Hepatocyte (in vitro differentiated cells): ENCODE data around the gene LRIG3. TPM values are rescaled to one million over a fixed set of nuclear protein-coding genes. Genes with fewer than 3 reads are reported as not detected.

Experiments used
- DNase-seq: peaks from one replicate; pipeline ENCODE4 v3.0.0-alpha.2; 2016; ENCODE audit warnings: low spot score
- H2AFZ ChIP-seq: fragments of 200-600 bp; sonication (generic); 2 replicates; pipeline ENCODE4 v1.6.0; 2016; ENCODE audit warnings: antibody characterized with exemption, mild to moderate bottlenecking
- H3K27ac ChIP-seq: fragments of 200-600 bp; sonication (generic); 2 replicates; pipeline ENCODE4 v1.5.1; 2016; ENCODE audit warnings: mild to moderate bottlenecking
- H3K27me3 ChIP-seq: fragments of 200-600 bp; sonication (generic); 2 replicates; pipeline ENCODE4 v1.6.1; 2016
- H3K36me3 ChIP-seq: fragments of 200-600 bp; sonication (generic); replicated peaks from 2 replicates; pipeline ENCODE4 v1.5.1; 2016; ENCODE audit warnings: low read depth; ENCODE audit not compliant: insufficient read depth
- H3K4me1 ChIP-seq: fragments of 200-600 bp; sonication (generic); 2 replicates; pipeline ENCODE4 v1.5.1; 2016; ENCODE audit warnings: mild to moderate bottlenecking, moderate library complexity; ENCODE audit not compliant: insufficient read depth
- H3K4me2 ChIP-seq: fragments of 200-600 bp; sonication (generic); 2 replicates; pipeline ENCODE4 v1.6.0; 2016
- H3K4me3 ChIP-seq: fragments of 200-600 bp; sonication (generic); 2 replicates; pipeline ENCODE4 v1.5.1; 2016; ENCODE audit warnings: mild to moderate bottlenecking
- H3K79me2 ChIP-seq: fragments of 200-600 bp; sonication (generic); 2 replicates; pipeline ENCODE4 v1.6.0; 2017; ENCODE audit warnings: mild to moderate bottlenecking
- H3K9me2 ChIP-seq: fragments of 200-600 bp; sonication (generic); replicated peaks from 2 replicates; pipeline ENCODE4 v1.6.0; 2017; ENCODE audit warnings: mild to moderate bottlenecking; ENCODE audit not compliant: insufficient read depth
- H3K9me3 ChIP-seq: fragments of 200-600 bp; sonication (generic); 2 replicates; pipeline ENCODE4 v1.5.1; 2016; ENCODE audit warnings: low read depth, mild to moderate bottlenecking
- H4K20me1 ChIP-seq: fragments of 200-600 bp; sonication (generic); 2 replicates; pipeline ENCODE4 v1.6.0; 2016; ENCODE audit warnings: mild to moderate bottlenecking; ENCODE audit not compliant: insufficient read depth, poor library complexity, severe bottlenecking
- EZH2 ChIP-seq: fragments of 200-600 bp; sonication (generic); IDR thresholded peaks from 2 replicates; pipeline ENCODE4 v1.6.1; 2016; ENCODE audit warnings: antibody characterized with exemption, mild to moderate bottlenecking, borderline replicate concordance
- EZH2phosphoT487 ChIP-seq: fragments of 200-600 bp; sonication (generic); IDR thresholded peaks from one replicate; pipeline ENCODE4 v1.6.1; 2018; ENCODE audit warnings: antibody characterized with exemption, mild to moderate bottlenecking, low read depth, moderate library complexity; ENCODE audit not compliant: unreplicated experiment, severe bottlenecking
- WGBS: methylation state at CpG from one replicate; pipeline ENCODE4 v1.1.6; 2016; ENCODE audit warnings: low lambda C conversion rate; ENCODE audit errors: missing lambda C conversion rate; 5-methylcytosine and 5-hydroxymethylcytosine counted together
- polyA plus RNA-seq: library from polyadenylated mRNA; unstranded; fragments of >200 nt; fragmentation: Nextera tagmentation; extraction: Ambion mirVana; gene quantifications from 2 replicates; pipeline ENCODE4 v1.2.1, GENCODE V29; 2016
- total RNA-seq: library from RNA; depleted of rRNA; stranded (reverse); fragments of >200 nt; gene quantifications from 2 replicates; pipeline ENCODE4 v1.2.3, GENCODE V29; 2014
- TF ChIP-seq, protein P1 (sequence below): fragments of 200-600 bp; sonication (generic); IDR thresholded peaks from 2 replicates; pipeline ENCODE4 v1.5.1; 2016; ENCODE audit warnings: antibody characterized with exemption, mild to moderate bottlenecking; ENCODE audit not compliant: poor library complexity

LRIG3 gene
- total and polyA plus RNA-seq, 2 experiments from 2014 or later = 21.7 to 63.9 TPM

- no peaks in the 10 kb centered on the region for H3K4me1 ChIP-seq
- H3K4me3 ChIP-seq = no peak overlapping the region
- H3K4me2 ChIP-seq = no peak overlapping the region
- H3K36me3 ChIP-seq = no peaks in the 10 kb centered on the region
- DNase-seq = no peak
- H2AFZ ChIP-seq = no peak overlapping the region
- H3K27ac ChIP-seq = no peak overlapping the region
- no peaks in the 10 kb centered on the region for H3K27me3 ChIP-seq
- H3K79me2 ChIP-seq = no peaks in the 10 kb centered on the region
- TF ChIP-seq EZH2phosphoT487 (no peak), EZH2 (no peak)
- TF ChIP-seq, protein P1, sequence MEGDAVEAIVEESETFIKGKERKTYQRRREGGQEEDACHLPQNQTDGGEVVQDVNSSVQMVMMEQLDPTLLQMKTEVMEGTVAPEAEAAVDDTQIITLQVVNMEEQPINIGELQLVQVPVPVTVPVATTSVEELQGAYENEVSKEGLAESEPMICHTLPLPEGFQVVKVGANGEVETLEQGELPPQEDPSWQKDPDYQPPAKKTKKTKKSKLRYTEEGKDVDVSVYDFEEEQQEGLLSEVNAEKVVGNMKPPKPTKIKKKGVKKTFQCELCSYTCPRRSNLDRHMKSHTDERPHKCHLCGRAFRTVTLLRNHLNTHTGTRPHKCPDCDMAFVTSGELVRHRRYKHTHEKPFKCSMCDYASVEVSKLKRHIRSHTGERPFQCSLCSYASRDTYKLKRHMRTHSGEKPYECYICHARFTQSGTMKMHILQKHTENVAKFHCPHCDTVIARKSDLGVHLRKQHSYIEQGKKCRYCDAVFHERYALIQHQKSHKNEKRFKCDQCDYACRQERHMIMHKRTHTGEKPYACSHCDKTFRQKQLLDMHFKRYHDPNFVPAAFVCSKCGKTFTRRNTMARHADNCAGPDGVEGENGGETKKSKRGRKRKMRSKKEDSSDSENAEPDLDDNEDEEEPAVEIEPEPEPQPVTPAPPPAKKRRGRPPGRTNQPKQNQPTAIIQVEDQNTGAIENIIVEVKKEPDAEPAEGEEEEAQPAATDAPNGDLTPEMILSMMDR = no peak
- WGBS = 89% methylated on average over 3 of the region's 3 CpGs
- no peaks in the 10 kb centered on the region for H4K20me1 ChIP-seq
- no peaks in the 10 kb centered on the region for H3K9me2 ChIP-seq
- H3K9me3 ChIP-seq = no peaks in the 10 kb centered on the region
Observed at GRCh38 chr12:58883576-58884334, 36.5 kb downstream of the LRIG3 start.

DNA sequence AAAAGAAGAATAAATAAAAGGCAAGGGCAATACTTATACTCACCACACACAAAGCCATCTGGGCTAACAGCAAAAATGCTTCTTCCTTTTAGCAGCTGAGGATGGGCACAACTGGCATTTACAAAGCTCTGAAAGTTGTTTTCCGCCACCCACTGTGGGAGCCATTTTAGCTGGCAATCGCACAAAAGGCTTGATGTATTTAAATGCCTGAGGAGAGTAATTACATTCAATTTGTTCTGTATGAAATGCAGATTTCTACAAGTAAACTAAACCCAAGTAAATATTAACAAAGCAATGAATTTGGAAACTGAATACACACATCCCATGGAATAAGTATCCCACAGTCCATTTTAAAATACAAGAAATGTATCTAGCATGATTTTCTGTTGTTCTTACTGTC, 37.5 kb downstream of the LRIG3 start:
- TF ChIP-seq EZH2phosphoT487 = no peak
- no peak overlapping the region for H2AFZ ChIP-seq
- H3K4me2 ChIP-seq = no peak overlapping the region
- H3K9me2 ChIP-seq = no peaks in the 10 kb centered on the region
- H3K27me3 ChIP-seq = no peaks in the 10 kb centered on the region
- 87% methylated on average over 2 of the region's 2 CpGs for WGBS
- H3K36me3 ChIP-seq = no peaks in the 10 kb centered on the region
- H3K9me3 ChIP-seq = no peaks in the 10 kb centered on the region
- H3K4me1 ChIP-seq = no peaks in the 10 kb centered on the region
- H3K79me2 ChIP-seq = no peaks in the 10 kb centered on the region
- no peak overlapping the region for H3K4me3 ChIP-seq
- DNase-seq = no peak
- no peak overlapping the region for H3K27ac ChIP-seq
- H4K20me1 ChIP-seq = no peaks in the 10 kb centered on the region

- DNase-seq = no peak
- no peaks in the 10 kb centered on the region for H3K4me1 ChIP-seq
- no peaks in the 10 kb centered on the region for H3K79me2 ChIP-seq
- no peaks in the 10 kb centered on the region for H3K27me3 ChIP-seq
- no peaks in the 10 kb centered on the region for H4K20me1 ChIP-seq
- H3K36me3 ChIP-seq = no peaks in the 10 kb centered on the region
- 94% methylated on average over 4 of the region's 4 CpGs for WGBS
- no peaks in the 10 kb centered on the region for H3K9me3 ChIP-seq
- no peak for TF ChIP-seq EZH2phosphoT487
- TF ChIP-seq EZH2 = no peak
- TF ChIP-seq, protein P1 = no peak
- no peak overlapping the region for H3K4me3 ChIP-seq
- H3K4me2 ChIP-seq = no peak overlapping the region
- H2AFZ ChIP-seq = no peak overlapping the region
- H3K9me2 ChIP-seq = no peaks in the 10 kb centered on the region
- no peak overlapping the region for H3K27ac ChIP-seq
Observed at GRCh38 chr12:58881816-58882215, 38.5 kb downstream of the LRIG3 start.

GRCh38 chr12:58880639-58881038, 39.7 kb downstream of the LRIG3 start:
- H3K27me3 ChIP-seq = no peaks in the 10 kb centered on the region
- H3K79me2 ChIP-seq = no peaks in the 10 kb centered on the region
- DNase-seq = no peak
- no peaks in the 10 kb centered on the region for H3K9me2 ChIP-seq
- H3K4me3 ChIP-seq = no peak overlapping the region
- H3K36me3 ChIP-seq = no peaks in the 10 kb centered on the region
- no peak overlapping the region for H3K4me2 ChIP-seq
- TF ChIP-seq EZH2phosphoT487 = no peak
- TF ChIP-seq EZH2 = no peak
- TF ChIP-seq, protein P1 = no peak
- no peaks in the 10 kb centered on the region for H4K20me1 ChIP-seq
- WGBS = 98% methylated on average over 7 of the region's 7 CpGs
- no peak overlapping the region for H3K27ac ChIP-seq
- no peaks in the 10 kb centered on the region for H3K9me3 ChIP-seq
- no peak overlapping the region for H2AFZ ChIP-seq
- no peaks in the 10 kb centered on the region for H3K4me1 ChIP-seq
